HepG2 (cell line): ENCODE measurements around the gene VSIG10L2.

Experiments used
- GTF2F1 ChIP-seq: fragments of 150-350 bp; IDR thresholded peaks from 2 replicates; pipeline ENCODE4 v1.6.1; 2014; ENCODE audit warnings: low read length
- SP140L ChIP-seq: sonication (generic); formaldehyde crosslinking; IDR thresholded peaks from 2 replicates; pipeline ENCODE4 v1.4.0; 2020; ENCODE audit warnings: missing genetic modification reagents, borderline replicate concordance
- ZNF431 ChIP-seq: sonication (generic); formaldehyde crosslinking; IDR thresholded peaks from 2 replicates; pipeline ENCODE4 v1.9.0; 2022; ENCODE audit warnings: missing genetic modification reagents, low read depth, mild to moderate bottlenecking, borderline replicate concordance
- ZNF615 ChIP-seq: sonication (generic); formaldehyde crosslinking; IDR thresholded peaks from 2 replicates; pipeline ENCODE4 v1.5.0; 2020; ENCODE audit warnings: mild to moderate bottlenecking, missing genetic modification reagents, borderline replicate concordance
- ZNF616 ChIP-seq: sonication (generic); formaldehyde crosslinking; IDR thresholded peaks from 2 replicates; pipeline ENCODE4 v1.5.0; 2020; ENCODE audit warnings: low read depth, mild to moderate bottlenecking, missing genetic modification reagents
- TF ChIP-seq, protein P1 (sequence below): sonication (generic); formaldehyde crosslinking; IDR thresholded peaks from 2 replicates; pipeline ENCODE4 v1.5.0; 2020; ENCODE audit warnings: mild to moderate bottlenecking, missing genetic modification reagents, moderate library complexity
- TF ChIP-seq, protein P2 (sequence below), 2 experiments: IDR thresholded peaks; 2 replicates each; pipeline ENCODE4 v1.6.1; 2011 to 2012; ENCODE audit warnings: low read length in 2 of 2, borderline replicate concordance in 1 of 2, low read depth in 1 of 2, mild to moderate bottlenecking in 1 of 2, moderate library complexity in 1 of 2
- TF ChIP-seq, protein P3 (sequence below): IDR thresholded peaks from 2 replicates; pipeline ENCODE4 v1.6.1; 2016; ENCODE audit warnings: mild to moderate bottlenecking, missing biosample characterization, missing genetic modification reagents
- TF ChIP-seq, protein P4 (sequence below): sonication (generic); formaldehyde crosslinking; conservative IDR thresholded peaks from 2 replicates; pipeline ENCODE4 v1.8.1; 2023; ENCODE audit warnings: missing genetic modification reagents

DNA sequence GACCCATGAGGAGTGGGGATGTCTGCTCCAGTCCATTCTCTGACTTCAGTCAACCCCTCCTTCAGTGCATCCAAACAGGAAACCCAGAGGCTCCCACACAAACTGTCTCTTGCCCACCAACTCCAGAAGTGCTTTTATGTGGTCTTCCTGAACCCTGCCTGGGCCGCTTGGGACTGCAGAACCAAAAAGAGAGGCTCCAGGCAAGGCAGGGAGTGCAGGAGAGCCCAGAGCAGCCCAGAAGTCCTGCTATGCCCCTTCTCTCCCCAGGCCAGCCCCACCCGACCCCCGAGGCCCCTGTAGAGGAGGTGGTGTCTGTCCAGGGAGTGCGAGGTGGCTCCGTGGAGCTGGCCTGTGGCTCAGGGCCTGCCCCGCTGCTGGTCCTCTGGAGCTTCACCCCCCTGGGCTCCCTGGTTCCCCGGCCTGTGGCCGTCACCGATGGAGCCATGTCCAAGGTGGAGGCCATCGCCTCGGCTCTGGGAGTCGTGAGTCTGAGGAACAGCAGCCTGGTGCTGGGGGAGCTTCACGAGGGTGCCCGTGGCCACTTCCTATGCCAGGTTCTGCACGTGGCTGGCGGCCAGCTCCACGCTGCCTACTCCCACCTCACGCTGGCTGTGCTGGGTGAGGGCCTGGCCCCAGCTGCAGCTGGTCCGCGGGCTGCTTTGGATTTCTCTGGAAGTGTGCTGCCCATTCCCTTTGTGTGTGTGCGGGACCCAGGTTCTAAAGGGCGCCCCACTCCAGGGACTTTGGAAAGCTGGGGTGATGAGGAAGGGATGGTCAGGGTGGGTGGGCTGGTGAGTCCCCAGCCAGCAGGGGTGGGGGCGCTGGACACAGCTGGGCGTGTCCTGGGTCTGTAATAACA, 1.8 kb downstream of the VSIG10L2 start:
- TF ChIP-seq GTF2F1 (no peak), ZNF615 (CRISPR knock-in tag) (no peak), ZNF616 (CRISPR knock-in tag) (no peak), SP140L (CRISPR knock-in tag) (no peak), ZNF431 (CRISPR knock-in tag) (no peak)
- TF ChIP-seq, protein P1, sequence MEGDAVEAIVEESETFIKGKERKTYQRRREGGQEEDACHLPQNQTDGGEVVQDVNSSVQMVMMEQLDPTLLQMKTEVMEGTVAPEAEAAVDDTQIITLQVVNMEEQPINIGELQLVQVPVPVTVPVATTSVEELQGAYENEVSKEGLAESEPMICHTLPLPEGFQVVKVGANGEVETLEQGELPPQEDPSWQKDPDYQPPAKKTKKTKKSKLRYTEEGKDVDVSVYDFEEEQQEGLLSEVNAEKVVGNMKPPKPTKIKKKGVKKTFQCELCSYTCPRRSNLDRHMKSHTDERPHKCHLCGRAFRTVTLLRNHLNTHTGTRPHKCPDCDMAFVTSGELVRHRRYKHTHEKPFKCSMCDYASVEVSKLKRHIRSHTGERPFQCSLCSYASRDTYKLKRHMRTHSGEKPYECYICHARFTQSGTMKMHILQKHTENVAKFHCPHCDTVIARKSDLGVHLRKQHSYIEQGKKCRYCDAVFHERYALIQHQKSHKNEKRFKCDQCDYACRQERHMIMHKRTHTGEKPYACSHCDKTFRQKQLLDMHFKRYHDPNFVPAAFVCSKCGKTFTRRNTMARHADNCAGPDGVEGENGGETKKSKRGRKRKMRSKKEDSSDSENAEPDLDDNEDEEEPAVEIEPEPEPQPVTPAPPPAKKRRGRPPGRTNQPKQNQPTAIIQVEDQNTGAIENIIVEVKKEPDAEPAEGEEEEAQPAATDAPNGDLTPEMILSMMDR (CRISPR knock-in tag) = no peak
- TF ChIP-seq, protein P2, sequence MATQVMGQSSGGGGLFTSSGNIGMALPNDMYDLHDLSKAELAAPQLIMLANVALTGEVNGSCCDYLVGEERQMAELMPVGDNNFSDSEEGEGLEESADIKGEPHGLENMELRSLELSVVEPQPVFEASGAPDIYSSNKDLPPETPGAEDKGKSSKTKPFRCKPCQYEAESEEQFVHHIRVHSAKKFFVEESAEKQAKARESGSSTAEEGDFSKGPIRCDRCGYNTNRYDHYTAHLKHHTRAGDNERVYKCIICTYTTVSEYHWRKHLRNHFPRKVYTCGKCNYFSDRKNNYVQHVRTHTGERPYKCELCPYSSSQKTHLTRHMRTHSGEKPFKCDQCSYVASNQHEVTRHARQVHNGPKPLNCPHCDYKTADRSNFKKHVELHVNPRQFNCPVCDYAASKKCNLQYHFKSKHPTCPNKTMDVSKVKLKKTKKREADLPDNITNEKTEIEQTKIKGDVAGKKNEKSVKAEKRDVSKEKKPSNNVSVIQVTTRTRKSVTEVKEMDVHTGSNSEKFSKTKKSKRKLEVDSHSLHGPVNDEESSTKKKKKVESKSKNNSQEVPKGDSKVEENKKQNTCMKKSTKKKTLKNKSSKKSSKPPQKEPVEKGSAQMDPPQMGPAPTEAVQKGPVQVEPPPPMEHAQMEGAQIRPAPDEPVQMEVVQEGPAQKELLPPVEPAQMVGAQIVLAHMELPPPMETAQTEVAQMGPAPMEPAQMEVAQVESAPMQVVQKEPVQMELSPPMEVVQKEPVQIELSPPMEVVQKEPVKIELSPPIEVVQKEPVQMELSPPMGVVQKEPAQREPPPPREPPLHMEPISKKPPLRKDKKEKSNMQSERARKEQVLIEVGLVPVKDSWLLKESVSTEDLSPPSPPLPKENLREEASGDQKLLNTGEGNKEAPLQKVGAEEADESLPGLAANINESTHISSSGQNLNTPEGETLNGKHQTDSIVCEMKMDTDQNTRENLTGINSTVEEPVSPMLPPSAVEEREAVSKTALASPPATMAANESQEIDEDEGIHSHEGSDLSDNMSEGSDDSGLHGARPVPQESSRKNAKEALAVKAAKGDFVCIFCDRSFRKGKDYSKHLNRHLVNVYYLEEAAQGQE (IDR thresholded peaks at IDR 0.05; ENCODE audit: borderline replicate concordance in 1 of 2, low read depth in 1 of 2, low read length in 2 of 2) = no peak
- TF ChIP-seq, protein P3, sequence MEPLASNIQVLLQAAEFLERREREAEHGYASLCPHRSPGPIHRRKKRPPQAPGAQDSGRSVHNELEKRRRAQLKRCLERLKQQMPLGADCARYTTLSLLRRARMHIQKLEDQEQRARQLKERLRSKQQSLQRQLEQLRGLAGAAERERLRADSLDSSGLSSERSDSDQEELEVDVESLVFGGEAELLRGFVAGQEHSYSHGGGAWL = no peak
- TF ChIP-seq, protein P4, sequence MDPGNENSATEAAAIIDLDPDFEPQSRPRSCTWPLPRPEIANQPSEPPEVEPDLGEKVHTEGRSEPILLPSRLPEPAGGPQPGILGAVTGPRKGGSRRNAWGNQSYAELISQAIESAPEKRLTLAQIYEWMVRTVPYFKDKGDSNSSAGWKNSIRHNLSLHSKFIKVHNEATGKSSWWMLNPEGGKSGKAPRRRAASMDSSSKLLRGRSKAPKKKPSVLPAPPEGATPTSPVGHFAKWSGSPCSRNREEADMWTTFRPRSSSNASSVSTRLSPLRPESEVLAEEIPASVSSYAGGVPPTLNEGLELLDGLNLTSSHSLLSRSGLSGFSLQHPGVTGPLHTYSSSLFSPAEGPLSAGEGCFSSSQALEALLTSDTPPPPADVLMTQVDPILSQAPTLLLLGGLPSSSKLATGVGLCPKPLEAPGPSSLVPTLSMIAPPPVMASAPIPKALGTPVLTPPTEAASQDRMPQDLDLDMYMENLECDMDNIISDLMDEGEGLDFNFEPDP (CRISPR knock-in tag) = no peak
